HPDE6-E6E7 (cell line): ENCODE data around the gene SHANK3.

Experiments
- DNase-seq: peaks from one replicate; pipeline ENCODE4 v3.0.0; 2011; ENCODE audit warnings: missing footprints; ENCODE audit errors: extremely low spot score

SHANK3 gene

GRCh38 chr22:50712341-50713007 is 39.9 kb downstream of the SHANK3 start:
- DNase-seq, result no peak

GRCh38 chr22:50713008-50713385 is 40.4 kb downstream of the SHANK3 start:
- DNase-seq, result no peak

DNA sequence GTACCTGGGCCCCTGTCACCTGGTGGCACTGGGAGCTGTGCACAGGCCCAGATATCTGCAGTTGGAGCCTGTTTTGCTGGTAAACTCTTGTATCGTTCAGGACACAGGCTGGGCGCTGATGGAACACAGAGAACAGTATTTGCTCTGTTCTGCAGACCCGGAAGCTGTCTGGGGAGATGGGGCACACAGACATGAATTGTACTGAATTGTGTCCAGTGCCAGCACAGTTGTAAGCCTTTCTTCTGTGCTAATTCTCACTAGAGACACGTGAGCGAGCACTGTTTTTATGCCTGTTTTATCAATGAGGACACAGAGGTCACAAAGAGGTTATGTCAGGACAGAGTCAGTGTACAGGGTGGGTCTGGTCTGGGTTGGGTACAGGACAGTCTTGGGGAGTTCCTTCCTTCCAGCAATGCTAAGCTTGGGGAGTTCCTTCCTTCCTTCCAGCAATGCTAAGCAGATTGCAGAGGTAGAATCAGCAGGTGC is 41.0 kb downstream of the SHANK3 start:
- no peak for DNase-seq

DNA sequence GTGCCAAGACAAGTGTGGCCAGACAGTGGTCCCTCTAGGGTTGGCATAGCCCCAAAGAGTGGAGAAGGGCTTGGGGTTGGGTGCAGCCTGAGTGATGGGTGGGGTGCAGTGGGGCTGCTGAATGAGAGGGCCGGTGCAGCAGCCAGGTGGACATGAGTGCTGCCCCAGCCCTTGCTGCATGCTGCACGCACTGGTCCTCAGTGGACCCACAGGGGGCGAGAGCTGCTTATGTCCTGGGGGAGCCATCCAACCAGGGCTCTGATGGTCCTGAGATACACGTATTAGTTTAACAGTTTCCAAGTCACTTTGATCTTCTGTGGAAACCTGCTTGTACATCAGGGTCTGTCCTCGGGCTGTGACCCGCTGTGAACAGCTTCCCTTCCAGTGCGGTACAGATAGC is 41.5 kb downstream of the SHANK3 start:
- no peak for DNase-seq

- DNase-seq, result no peak
Observed at GRCh38 chr22:50714631-50715179, 42.1 kb downstream of the SHANK3 start.

DNA sequence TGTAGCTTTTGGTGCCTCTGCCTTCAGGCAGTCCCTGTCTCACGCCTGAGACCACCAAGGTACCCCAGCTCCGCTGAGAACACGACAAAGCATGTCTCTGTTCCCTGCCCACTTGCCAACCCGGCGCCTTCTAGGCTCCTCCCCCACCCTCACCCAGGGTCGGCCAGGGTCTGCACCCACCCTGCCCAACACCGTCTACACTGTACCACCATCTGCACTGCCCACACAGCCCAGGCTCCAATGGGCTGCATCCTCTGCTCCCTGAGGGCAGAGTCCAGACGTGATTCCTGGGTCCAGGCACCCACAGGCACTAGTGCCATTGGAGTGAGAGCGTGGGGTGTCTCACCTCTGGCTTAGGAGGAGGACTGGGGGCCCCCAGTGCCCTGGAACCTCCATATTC is 42.6 kb downstream of the SHANK3 start:
- no peak for DNase-seq

DNA sequence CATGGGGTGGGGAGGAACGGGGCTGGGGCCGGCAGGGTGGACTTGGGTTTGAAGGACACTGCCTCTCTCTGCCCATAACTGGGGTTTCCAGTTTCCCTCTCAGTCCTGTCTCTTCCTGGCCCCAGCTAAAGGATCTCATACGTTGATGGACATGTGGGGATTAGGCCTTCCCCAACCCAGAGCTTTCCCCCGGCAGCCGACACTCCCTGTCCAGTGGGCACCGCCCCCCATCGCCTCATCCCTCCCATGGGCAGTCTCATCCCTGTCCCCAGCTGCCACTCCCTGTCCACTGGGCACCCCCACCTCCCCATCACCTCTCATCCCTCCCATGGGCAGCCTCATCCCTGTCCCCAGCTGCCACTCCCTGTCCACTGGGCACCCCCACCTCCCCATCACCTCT is 43.2 kb downstream of the SHANK3 start:
- no peak for DNase-seq

GRCh38 chr22:50716290-50717024 is 43.8 kb downstream of the SHANK3 start:
- no peak for DNase-seq

GRCh38 chr22:50717709-50718351 is 45.2 kb downstream of the SHANK3 start:
- DNase-seq, result no peak

DNA sequence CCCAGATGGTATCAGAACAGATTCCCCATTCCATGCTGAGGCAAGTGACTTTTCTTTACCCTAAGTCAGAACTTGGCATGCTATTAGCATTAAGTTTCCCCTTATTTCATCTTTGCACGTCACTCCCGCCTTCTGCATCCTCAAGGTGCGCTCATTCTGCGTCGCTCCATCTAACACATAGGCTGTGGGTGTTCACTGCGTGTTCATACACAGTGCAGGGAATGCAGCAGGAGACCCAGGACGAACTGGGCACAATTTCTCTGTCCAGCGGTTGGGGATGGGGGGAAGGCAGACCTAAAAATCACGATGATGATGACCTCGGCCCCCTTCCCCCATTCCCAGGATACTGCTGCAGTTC is 45.7 kb downstream of the SHANK3 start:
- DNase-seq, result no peak

- no peak for DNase-seq
Observed at GRCh38 chr22:50719814-50720300, 47.2 kb downstream of the SHANK3 start.

DNA sequence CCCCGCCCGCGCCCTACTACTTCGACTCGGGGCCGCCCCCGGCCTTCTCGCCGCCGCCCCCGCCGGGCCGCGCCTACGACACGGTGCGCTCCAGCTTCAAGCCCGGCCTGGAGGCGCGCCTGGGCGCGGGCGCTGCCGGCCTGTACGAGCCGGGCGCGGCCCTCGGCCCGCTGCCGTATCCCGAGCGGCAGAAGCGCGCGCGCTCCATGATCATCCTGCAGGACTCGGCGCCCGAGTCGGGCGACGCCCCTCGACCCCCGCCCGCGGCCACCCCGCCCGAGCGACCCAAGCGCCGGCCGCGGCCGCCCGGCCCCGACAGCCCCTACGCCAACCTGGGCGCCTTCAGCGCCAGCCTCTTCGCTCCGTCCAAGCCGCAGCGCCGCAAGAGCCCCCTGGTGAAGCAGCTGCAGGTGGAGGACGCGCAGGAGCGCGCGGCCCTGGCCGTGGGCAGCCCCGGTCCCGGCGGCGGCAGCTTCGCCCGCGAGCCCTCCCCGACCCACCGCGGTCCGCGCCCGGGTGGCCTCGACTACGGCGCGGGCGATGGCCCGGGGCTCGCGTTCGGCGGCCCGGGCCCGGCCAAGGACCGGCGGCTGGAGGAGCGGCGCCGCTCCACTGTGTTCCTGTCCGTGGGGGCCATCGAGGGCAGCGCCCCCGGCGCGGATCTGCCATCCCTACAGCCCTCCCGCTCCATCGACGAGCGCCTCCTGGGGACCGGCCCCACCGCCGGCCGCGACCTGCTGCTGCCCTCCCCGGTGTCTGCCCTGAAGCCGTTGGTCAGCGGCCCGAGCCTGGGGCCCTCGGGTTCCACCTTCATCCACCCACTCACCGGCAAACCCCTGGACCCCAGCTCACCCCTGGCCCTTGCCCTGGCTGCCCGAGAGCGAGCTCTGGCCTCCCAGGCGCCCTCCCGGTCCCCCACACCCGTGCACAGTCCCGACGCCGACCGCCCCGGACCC is 48.0 kb downstream of the SHANK3 start:
- DNase-seq, result no peak

DNA sequence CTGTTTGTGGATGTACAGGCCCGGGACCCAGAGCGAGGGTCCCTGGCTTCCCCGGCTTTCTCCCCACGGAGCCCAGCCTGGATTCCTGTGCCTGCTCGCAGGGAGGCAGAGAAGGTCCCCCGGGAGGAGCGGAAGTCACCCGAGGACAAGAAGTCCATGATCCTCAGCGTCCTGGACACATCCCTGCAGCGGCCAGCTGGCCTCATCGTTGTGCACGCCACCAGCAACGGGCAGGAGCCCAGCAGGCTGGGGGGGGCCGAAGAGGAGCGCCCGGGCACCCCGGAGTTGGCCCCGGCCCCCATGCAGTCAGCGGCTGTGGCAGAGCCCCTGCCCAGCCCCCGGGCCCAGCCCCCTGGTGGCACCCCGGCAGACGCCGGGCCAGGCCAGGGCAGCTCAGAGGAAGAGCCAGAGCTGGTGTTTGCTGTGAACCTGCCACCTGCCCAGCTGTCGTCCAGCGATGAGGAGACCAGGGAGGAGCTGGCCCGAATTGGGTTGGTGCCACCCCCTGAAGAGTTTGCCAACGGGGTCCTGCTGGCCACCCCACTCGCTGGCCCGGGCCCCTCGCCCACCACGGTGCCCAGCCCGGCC is 48.7 kb downstream of the SHANK3 start:
- DNase-seq, result no peak

DNA sequence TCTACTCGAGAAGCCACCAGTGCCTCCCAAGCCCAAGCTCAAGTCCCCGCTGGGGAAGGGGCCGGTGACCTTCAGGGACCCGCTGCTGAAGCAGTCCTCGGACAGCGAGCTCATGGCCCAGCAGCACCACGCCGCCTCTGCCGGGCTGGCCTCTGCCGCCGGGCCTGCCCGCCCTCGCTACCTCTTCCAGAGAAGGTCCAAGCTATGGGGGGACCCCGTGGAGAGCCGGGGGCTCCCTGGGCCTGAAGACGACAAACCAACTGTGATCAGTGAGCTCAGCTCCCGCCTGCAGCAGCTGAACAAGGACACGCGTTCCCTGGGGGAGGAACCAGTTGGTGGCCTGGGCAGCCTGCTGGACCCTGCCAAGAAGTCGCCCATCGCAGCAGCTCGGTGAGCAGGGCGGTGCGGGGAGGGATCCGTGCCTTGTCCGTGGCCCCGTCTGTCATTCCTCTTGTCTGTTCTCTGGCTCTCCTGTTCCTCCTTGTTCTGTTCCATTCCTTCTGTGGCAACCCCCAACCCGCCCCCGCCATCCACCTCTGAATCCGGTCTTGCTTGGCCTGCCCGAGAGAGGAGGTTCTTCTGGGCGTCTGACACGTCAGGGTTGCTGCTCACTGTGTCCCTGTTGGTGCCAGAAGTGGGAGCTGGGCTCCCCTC is 49.6 kb downstream of the SHANK3 start:
- DNase-seq, result no peak
